CD4-positive, alpha-beta T cell treated with Interleukin-17A for 4 hours (primary cell): ENCODE measurements around the gene CARD19.

Experiments used
- DNase-seq: peaks from one replicate; pipeline ENCODE4 v3.0.0-alpha.2; 2020; ENCODE audit warnings: mixed read lengths

The CARD19 gene

DNA sequence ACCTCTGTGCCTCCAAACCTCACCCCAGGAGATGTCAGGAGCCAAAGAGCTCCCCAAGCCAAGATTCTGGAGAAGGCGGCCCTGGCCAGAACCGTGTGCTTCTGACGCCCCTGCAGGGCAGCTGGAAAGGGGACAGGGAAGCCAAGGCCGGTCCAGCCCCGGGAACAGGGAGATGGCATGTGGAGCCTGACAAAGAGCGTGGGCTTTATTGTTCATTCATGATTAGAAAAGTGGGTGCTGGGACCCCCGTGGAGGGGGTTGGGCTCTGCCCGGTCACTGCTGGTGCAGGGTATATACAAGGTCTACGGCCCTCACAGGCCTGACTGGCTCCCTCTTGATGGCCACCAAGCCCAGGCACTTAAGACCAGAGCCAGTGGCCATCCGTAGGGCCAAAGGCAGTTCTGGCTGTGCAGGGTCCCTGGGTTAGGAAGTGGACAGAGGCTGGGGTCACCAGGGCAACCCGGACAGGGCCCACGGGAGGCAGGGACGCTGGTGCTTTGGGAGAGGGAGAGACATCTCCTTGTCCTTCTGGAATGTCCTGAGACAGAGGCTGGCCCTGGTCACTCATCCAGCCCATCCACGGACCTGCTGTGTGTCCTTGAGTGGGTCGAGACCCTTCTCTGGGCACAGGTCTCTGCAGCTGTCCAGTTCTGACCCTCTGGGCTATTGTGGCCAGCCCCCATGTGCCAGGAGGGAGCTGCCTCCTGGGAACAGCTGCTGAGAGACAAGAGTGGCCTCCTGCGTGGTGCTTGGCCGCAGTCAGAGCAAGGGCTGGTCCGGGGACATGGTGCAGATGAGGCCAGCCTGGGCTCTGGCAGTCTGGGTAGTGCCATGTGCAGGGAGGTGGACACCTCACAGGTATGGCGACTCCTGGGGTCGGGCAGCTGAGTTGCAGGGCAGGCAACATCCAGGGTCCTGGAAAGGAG, 25.6 kb downstream of the CARD19 start:
- no peak for DNase-seq

DNA sequence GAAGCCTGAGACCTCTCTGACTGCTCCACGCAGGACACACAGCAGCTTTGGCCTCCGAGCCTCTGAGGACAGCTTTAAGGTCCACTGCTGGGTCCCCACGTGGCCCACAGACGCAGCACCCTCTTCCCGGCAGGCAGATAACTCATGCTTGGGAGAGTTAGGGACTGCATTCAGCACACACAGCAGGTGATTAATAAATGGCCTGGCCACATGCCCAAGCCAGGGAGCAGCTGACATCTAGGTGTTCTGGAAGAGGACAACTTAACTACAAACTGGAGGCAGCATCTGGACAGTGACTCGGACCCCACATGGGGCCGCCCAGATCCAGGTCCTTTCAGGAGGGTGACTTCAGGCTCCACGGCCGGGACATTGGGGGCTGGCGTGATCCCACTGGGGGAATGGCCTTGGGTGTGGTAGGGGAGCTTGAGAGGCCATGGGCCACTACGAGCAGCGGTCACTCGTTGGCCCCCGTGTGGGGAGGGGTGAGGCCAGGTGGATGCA, 26.8 kb downstream of the CARD19 start:
- DNase-seq = no peak

DNA sequence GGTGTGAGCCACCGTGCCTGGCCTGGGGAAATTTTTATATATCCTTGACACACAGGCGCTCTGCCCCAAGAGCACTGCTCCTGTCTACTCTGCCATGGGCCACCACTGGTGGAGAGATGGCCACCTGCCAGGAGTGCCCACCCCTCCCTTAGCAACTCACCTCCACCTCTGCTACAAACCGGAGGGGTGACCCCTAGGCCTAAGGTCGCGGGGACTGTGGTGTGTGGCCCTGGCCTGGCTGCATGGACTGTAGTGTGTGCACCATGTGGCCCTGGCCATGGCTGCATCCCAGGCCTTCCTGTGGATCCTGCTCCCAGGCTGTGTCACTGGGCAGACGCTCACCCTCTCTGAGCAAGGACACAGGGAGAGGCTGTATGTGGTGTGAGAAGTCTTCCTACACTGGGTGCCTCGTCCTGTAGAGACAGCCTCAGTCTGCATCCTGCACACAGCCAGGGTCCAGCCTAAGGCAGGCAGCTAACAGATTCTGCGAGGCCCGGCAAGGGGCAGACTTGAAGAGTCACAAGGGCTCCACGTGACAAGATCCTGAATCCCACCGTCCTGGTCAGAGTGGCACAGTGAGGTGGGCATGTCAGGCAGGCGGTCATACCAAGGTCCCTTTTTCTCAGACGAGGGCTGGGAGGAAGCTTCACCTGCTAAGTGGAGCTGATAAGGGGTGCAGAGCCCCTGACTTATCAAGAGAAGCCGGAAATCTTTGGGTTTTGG, 27.7 kb downstream of the CARD19 start:
- no peak for DNase-seq

- no peak for DNase-seq
These were observed 28.8 kb downstream of the CARD19 start for GRCh38 chr9:93124793-93125192.

- DNase-seq = no peak
These were observed 29.4 kb downstream of the CARD19 start for GRCh38 chr9:93125331-93125894.

DNA sequence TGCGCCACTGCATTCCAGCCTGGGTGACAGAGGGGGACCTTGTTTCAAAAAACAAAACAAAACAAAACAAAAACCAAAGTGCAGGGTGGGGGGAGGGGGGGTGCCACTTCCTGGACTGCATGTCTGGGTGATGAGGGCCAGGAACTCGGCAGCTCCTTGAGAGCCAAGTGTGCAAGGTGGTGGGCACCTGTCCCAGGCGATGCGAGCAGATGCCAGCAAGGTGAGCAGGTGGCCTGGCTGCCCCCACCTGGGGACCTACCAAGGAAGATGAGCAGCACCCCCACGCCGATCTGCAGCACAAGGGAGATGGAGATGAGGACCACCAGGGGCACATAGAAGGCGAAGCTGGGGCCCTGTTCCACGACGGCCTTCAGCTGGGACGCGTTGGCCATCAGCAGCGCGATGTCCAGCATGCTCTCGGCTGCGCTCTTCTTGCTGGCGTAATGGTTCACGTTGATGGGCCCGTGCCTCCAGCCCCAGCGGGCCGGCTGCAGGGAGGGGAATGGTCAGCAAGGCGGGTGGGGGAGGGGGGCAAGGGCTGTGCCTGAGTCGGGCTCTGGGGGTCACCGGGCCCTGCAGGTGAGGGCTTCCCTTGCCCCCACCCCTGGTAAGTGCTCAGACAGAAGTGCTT, 30.2 kb downstream of the CARD19 start:
- peak; percentile 48 for DNase-seq

DNA sequence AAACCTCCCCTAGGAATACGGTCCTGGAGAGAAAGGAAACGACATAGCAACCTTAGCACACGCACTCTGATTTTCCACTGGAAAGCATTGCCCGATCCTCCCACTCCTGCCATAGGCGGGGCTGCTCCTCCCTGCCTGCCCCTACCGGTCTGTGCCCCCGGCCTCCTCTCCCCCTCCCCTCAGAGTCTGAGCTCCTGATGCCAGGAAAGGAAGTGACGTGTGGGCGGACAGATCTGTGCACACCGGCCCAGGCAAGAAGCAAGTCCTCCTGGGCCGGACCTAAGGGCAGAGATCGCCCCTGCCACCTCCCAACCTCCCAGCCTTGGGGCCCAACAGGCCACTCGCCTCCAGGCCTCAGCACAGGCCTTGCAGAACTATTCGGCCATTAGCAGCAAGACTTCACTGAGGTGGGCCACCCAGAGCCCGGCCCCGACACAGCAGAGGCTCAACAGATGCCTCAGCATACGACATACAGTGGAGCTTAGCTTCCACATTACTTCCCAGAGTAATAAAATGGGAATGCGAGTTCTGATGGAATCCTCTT, 30.9 kb downstream of the CARD19 start:
- peak; percentile 24 for DNase-seq

DNA sequence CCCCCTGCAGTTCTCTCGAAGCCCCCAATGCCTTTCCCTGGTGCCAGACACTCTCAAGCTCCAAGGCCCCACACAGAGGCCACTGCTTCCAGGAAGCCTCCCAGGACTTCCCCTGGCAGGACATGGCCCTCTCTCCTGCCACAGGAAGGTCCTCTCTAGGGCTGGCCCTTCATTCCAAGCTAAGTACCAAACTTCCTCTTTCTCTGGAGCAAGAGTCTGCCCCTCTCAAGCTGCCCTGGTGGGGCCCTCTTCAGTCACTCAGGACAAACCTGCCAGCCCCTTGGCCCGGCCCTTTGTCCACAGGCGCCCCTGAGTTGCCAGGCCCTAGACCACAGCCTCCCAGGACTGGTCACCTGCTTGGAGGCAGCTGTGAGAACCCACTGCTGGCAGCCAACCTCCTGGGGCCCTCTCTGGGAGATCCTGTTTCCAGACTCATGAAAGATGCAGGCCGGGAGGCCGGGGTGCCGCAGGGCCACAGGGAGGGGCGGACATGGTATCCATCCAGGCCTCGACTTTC, 31.4 kb downstream of the CARD19 start:
- no peak for DNase-seq

GRCh38 chr9:93128011-93128714, 32.1 kb downstream of the CARD19 start:
- no peak for DNase-seq

DNA sequence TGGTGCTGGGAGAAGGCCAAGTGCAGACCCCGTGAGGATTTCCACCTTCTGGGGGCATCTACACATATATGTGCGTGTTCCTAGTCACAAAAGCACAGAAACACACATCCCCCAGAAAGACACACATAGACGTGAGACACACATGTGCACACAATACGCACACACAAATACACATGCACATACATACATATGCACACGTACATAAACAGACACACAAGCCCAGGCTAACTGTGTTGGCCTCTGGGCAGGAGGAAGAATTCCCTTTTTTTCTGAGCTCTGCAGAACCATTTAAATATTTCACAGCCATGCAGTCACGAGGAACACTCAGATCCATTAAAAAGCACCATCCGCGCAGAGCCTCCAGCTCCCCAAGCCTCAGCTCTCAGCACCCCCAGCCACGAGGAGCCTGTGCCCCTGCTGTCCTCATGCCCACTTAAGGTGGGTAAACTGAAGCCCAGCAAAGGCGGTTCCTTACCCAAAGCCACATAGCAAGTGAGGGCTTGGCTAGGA, 32.8 kb downstream of the CARD19 start:
- DNase-seq = no peak

GRCh38 chr9:93129286-93129685, 33.3 kb downstream of the CARD19 start:
- no peak for DNase-seq

- DNase-seq = no peak
These were observed 33.9 kb downstream of the CARD19 start for GRCh38 chr9:93129691-93130500.

GRCh38 chr9:93130861-93131481, 35.0 kb downstream of the CARD19 start:
- DNase-seq = no peak

- no peak for DNase-seq
These were observed 35.7 kb downstream of the CARD19 start for GRCh38 chr9:93131599-93132286.

DNA sequence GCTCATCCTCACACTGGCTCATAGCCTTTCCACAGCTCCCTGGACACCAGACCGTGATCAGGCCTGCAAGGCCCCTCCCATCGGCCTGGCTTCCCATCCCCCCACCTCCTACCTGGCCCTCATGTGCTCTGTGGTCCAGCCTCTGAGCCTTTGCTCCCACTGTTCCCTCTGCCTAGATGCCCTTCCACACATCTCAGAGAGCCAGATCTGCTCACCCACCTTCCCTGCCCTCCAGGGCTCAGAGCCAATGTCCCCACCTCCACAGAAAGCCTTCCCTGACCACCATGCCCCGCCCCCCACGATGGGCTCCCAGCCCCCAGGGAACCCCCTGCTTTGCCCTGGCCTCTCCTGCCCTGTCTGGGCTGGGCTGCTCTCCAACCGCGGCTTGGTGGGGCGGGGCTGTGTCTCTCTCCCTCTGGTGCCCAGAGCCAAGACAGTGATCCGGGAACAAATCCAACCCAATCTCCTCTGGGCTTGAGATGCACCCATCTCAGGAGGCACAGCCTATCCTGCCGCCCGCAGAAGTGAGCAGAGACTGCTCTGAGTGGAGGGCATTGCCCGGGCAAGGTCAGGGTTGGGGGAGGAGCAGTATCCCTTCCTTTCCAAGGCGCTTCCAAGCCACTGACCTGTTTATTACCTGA, 36.4 kb downstream of the CARD19 start:
- no peak for DNase-seq

DNA sequence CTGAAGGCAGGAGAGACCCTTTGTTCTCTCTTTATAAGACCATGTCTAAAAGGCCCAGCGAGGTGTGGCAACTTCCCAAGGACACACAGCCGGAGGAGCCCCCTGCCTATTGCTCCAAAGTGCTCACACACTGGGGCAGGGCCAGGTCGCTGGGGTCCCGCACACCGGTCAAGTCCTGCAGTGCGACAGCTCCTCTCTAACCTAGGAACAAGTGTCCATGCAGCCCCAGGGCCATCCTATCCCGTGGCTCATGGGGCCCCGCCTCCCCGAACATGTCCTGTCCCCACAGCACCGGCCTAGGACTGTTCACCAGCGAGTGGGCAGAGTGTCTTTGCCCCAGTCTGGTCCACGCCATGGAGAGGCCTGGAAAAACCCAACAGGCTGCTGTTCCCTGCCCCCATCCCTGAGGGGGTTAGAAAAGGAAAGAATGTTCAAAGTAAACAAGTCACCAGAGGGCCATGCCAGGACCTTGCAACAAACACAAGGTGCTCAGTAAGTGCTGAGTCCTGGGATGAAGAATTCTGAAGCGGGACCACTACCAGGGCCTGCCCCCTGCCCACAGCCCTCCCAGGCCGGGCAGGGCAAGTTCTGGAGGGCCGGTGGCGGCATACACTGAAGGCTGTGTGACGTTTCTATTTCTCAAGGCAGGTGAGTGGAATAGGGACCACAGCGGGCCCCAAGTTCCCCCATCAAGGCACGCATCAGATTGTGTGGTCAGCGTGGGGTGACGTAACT, 37.1 kb downstream of the CARD19 start:
- DNase-seq = no peak

- peak; percentile 60 for DNase-seq
These were observed 37.6 kb downstream of the CARD19 start for GRCh38 chr9:93133681-93134014.

DNA sequence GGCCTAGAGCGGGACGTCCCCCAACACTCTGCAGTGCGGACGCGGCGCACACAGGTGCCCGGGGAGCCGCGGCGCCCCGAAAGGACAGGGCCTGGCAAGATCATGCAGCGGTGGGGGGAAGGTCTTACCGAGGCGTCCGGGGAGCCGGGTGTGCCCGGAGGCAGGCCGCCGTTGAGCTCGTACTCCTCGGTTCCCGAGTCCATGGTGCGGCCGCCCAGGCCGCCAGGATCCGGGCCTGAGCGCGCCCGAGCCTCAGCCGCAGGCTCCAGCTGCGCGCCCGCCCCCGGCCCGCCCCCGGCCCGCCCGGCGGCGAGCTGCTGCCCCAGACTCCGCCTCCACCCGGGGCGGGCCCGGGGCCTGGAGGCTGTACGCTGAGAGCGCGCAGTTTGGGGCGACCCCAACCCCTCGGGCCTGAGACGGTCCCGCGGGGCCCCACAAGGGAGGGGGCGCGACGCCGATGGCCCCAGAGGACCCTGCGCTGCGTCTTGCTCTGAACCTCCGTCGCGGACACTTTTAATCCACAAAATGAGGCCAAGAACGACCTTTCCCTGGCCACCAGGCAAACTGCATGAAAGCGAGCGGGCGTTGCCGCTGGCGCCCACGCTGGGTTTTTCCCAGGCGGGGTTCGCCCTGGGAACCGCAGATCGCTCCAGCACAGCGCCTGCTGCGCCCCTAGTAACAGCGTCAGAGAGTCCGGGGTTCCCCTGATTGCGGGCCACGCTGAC, 38.2 kb downstream of the CARD19 start, which contains the start of gene NINJ1:
Gene NINJ1 (minus strand): TSS at position 237 of the 725 bp plus-strand sequence. CDS start 34 bp downstream, at position 203.
- DNase-seq = peak; percentile 86
